ENCODE data around the gene ENPP5.

Gene ENPP5, protein sequence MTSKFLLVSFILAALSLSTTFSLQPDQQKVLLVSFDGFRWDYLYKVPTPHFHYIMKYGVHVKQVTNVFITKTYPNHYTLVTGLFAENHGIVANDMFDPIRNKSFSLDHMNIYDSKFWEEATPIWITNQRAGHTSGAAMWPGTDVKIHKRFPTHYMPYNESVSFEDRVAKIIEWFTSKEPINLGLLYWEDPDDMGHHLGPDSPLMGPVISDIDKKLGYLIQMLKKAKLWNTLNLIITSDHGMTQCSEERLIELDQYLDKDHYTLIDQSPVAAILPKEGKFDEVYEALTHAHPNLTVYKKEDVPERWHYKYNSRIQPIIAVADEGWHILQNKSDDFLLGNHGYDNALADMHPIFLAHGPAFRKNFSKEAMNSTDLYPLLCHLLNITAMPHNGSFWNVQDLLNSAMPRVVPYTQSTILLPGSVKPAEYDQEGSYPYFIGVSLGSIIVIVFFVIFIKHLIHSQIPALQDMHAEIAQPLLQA

DNA sequence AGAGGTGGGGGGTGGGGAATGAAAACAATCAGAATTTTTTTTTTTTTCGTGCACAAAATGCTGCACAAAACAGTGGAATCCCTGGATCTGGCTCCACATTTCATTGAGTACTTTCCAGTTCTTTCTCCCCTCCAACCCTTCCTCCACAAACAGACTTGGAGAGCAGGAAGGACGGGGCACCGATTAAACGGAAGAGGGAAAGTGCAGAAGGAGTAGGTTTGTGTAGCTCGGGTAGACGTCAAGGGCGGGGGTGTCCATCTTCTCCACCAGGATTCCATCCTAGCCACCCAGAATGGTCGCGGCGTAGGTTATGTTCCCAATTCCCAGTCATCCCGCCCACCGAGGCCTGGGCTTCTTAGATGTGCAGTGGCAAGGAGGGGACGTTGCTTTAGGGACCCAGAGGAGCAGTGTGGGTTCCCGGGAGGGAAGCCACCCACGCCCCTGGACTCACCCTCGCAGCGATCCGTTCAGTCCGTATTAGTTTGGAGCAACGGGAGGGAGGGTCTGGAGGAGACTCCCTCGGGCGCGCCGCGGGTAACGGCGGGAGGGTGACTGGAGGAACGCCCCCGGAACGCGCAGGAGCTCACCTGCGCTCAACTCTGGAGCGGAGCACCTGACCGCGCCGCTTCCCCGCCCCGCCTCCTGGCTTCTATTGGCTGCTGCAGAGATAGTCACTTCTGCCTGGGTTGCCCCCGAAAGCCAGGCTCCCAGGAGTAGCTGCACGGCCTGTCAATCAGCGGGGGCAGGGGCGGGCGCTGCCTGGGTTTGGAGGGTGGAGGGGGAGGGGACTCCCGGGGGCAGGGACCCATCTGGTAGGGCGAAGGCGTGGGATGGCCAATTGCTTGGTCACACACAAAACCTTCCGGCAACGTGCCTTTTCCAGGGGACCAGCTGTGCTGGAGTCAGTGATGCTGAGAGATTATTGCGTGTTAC lies at the start of gene ENPP5:
ENPP5 (minus strand) TSS at position 624 of the 933 bp plus-strand sequence. CDS start 2,718 bp downstream, outside the sequence.
- peak; percentile 44 to 48 for DNase-seq

DNA sequence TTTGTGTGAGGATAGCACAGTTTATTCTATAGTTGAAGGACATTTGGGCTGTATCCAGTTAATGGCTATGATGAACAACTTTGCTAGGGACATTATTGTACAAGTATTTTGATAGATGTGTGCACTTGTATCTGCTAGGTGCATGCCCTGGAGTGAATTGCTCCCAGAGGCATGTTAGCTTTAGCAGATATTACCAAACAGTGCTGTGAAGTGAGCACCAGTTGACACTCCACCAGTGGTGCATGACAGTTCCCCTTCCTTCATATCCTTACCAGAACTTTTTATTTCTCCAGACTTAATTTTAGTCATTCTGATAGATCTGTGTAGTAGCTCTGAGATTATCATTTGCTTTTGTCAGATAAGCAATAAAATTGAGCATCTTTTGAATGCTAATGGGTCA lies 48.9 kb upstream of the ENPP5 start:
- DNase-seq: no peak

DNA sequence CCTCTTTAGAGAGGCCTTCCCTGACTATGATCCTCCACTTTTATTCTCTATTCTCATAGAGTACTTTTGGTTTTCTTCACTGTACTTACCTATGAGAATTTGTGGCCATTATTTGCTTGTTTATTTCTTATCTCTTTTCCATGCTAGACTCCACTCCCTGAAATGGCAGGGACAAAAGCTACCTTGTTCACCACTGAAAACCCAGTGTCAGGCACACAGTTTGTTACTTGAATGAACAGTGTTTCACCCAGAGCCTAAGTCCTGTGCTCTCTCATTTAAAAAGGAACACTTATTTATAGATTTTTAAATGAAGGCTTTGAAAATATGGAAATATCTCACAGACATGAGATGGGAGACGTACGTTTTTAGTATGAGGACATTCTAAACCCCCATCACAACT lies 47.7 kb upstream of the ENPP5 start:
- no peak for DNase-seq

DNA sequence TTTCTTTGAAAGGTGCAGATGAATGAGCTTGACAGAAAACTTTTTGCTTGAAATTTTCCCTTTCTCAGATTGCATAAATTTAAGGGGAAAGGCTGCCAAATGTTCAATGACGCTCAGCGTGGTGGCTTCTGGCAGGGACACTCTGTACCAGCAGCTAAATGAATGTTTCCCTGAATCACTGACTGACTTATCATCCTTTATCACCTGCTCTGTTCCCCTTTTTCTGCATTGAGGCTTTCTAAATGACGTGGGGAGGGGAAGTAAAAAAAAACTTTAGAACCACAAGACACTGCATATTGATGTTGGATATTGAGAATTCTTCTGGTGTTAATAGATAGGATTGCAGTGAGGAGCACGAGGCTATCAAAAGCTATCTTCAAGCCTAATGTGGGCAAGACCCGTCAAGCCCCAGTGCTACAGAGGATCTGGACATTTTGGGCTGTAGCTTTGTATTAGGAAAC lies 46.9 kb upstream of the ENPP5 start:
- no peak for DNase-seq

DNA sequence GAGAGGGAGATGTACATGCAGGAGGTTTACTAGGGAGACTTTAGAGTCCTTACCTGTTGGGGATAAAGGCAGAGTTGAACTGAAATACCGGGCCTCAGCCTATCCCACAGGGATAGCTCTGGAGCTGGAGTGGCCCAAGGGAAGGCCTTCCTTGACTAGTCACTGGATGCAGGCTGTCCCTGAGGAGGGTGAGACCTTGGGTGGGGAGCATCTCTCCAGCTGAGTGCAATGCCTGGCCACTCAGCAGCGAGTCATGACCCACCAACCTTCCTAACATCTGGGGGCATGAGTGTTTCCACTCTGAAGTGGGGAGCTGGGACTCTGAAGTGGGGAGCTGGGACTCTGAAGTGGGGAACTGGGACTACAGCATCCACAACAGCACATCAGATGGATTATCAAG lies 46.1 kb upstream of the ENPP5 start:
- DNase-seq: no peak

DNA sequence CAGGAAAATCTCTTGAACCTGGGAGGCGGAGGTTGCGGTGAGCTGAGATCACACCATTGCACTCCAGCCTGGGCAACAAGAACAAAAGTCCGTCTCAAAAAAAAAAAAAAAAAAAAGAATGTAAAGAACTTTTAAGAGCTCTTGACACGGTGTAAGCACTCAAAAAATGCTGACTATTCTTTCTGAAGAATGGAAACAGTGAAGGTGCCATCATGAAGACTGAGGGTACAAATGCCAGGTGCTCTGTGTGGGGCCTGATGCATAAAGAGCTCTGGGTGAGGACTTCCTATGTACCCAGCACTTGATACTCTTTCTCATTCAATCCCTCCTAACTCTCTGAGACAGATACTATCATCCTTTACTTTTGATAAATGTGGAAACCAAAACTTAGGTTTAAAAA lies 45.0 kb upstream of the ENPP5 start:
- DNase-seq: no peak

DNA sequence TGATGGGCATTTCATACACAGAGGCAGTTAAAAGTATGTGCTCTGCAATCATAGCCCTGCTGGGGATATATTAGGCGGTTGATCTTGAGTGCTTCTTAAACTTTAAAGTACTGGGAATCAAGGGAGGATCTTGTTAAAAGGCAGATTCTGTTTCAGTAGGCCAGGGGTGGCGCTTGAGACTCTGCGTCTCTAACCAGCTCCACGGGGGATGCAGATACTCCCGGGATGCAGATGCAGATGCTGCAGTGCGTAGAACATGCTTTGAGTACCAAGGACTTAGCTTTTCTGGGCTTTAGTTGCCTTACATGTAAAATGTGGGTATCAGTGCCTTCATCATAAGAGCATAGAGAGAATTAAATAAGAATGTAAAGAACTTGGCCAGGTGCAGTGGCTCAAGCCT lies 44.4 kb upstream of the ENPP5 start:
- DNase-seq: no peak

DNA sequence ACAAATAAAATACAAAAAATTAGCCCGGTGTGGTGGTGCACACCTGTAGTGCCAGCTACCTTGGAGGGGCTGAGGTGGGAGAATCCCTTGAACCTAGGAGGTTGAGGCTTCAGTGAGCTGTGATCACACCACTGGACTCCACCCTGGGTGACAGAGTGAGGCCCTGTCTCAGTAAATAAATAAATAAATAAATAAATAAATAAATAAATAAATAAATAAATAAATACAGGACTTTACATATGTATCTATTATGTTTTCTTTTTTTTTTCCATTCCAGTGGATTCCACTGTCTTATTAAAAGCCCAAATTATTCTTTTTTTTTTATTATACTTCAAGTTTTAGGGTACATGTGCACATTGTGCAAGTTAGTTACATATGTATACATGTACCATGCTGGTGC lies 41.1 kb upstream of the ENPP5 start:
- no peak for DNase-seq

DNA sequence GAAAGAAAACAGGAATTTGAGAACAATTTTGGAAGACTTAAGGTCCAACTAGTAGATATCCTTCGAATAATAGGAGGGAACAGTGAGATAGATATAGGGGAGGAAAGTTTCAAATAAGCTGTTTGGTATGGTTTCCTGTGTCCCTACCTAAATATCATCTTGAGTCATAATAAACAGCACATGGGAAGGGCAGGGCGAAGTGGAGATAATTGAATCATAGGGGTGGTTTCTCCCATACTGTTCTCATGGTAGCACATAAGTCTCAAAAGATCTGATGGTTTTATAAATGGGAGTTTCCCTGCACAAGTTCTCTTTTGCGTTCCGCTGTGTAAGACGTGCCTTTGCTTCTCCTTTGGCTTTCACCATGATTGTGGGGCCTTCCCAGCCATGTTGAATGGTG lies 39.5 kb upstream of the ENPP5 start:
- no peak for DNase-seq

DNA sequence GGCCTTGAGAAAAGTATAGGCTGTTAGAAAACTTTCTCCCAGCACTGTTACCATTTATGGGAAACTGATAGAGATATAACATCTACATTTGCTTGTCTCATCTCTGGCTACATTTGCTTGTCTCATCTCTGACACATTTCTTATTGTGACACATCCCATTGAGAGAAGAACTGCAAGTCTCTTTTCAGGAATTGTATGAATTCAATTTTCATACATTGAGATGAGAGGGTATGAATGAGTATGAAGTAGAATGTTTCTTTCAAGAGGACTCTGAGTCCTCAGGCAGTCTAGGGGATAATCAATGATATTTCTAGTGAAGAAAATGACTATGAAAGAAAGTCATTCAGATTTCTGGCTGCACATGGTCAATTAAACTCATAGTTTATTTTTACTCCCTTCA lies 37.5 kb upstream of the ENPP5 start:
- no peak for DNase-seq

DNA sequence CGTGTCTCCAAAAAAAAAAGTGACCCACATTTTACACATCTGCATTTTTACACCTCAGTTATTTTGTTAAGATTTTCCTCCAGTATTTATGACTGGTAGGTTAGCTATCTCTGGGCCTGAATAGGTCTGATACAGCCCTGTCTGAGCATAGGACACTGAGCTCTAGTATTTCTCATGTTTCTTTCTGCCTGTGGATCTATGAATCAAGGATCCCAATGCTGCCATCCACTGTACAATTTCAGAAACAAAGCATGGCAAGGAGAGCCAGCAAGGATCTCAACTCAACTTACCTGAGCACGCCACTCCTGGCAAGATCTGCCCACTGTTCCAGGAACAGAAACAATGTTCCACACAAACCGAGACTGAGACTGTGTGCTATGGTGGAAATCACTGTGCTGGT lies 36.4 kb upstream of the ENPP5 start:
- DNase-seq: no peak

DNA sequence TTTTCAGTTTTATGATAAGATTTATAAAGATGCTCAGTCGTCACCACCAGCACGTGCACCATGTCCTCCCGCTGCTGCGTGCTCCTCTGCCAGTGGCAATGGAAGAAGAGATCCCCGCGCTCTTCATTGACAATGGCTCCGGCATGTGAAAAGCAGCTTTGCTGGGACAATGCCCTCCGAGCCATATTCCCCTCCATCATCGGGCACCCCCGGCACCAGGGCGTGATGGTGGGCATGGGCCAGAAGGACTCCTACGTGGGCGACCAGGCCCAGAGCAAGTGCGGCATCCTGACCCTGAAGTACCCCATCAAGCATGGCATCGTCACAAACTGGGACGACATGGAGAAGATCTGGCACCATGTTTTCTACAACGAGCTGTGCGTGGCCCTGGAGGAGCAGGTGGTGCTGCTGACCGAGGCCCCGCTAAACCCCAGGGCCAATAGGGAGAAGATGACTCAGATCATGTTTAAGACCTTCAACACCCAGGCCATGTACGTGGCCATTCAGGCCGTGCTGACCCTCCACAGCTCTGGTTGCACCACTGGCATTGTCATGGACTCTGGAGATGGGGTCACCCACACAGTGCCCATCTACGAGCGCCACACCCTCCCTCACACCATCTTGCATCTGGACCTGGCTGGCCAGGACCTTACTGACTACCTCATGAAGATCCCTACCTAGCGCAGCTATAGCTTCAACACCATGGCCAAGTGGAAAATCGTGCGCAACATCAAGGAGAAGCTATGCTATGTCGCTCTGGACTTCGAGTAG lies 34.3 kb upstream of the ENPP5 start:
- DNase-seq: no peak

DNA sequence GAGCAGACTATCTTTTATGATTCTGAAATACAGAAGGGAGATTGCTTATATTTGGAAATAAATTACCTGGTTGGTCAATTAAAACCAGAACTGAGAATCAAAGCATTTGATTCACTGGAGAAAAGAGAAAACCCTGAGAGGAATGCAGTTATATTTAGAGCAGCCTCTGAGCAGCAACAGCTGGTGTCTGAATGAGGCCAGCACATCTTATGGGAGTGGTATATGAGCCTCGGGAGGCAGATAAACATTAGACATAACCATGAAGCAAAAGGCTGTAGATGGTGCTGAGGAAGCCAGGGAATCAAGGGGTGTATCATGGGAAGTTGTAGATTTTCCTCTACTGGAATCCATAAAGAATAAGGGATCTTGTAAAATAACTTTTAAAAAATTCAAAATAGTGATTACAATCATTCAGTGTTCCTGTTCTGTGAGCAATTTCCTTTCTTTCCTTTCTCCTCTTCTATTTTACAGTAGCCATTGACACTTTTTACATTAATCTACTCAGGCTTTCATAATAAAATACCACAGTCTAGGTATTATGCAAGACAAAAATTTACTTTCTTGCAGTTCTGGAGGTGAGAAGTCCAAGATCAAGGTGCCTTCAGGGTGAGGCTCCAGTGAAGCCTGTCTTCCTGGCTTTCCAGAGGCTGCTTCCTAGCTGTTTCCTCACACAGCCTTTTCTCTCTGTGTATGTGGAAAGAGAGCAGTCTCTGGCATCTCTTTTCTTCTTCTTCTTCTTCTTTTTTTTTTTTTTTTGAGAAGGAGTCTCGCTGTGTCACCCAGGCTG lies 32.8 kb upstream of the ENPP5 start:
- no peak for DNase-seq

DNA sequence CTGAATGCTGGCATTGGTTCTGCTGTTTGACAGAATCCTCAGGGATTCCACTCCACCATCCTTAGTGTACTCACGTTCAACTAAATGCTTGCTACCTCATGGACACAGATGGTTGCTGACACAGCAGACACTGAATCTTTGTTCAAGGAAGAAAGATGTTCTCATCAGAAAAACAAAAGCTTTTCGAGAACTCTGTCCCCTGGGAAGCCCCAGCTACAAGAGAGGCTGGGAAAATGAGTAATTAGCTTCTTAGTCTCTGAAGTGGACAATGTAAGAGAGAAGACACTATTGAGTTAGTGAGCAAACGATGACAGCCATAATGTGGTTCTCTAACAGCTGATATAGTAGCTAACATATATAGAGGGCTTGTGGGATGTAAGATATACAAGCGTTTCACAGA lies 30.9 kb upstream of the ENPP5 start:
- no peak for DNase-seq

DNA sequence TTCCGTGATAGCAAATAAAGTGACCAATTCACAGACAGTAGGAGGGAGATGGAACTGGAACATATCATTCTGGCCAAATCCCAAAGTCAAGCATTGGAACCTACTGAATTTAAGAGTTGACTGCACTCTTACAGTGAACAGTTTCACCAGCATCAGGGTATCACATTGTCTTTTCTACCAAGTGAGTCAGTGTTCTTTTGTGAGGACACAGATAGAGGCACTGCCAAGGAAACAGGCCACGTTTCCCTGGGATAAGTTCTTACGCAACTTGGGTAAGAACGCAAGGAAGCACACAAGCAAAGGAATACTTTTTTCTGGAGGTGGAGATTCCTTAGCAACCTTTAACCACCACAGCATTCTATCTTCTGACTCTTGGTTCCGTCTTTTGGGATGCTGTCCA lies 28.6 kb upstream of the ENPP5 start:
- no peak for DNase-seq

DNA sequence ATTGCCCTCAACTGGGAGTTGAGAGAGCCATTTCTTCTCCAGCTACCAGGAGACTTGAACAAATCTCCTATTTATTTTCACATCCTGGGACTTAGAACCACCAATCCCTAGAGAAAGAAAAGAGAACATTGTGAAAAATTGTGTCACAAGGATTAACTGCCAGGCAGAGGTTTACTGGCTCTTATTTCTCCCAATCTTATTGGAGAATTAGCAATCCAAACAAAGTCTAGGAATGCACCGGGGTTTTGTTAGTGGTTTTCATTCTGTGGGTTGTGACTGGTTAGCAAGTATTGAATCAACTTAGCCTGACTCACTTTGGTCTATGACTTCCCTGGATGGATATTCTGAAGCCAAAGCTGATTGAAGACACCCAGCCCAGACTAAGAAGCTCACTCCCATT lies 21.2 kb upstream of the ENPP5 start:
- DNase-seq: no peak

DNA sequence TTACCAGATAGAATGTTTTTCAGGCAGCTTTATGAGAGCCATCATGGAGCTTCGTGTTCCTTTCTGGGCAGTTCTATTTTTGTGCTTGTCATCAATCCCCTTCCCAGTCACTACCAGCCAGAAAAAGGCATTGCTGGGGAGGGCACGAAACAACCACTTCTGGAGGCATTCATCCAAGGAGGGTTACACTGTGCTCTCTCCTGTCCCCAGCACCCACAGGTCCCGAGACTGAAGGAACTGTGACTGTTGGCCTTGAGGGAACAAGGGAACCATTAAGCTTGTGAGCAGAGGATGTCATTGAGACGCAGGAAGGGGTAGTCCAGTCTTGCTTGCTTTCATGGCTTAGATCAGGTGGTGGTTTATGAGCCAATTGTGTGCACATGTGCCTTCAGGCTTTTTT lies 20.1 kb upstream of the ENPP5 start:
- no peak for DNase-seq

DNA sequence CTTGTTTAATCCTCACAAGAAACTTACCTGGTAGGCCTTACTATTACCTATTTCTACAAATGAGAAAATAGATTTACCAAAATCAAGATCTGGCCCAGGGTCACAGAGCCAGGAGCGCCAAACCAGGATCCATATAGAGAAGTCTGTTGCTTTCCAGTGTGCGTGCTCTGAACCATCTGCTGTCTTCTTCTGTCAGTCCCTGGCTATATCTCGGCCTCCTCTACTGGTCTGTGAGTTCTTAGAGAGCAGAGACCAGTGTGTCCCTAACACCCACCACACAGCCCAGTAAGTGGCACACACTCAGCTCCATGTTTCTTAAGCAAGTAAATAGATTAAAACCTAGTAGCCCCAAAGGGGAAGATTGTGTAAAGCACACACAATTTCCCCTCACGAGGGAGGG lies 18.9 kb upstream of the ENPP5 start:
- DNase-seq: no peak

DNA sequence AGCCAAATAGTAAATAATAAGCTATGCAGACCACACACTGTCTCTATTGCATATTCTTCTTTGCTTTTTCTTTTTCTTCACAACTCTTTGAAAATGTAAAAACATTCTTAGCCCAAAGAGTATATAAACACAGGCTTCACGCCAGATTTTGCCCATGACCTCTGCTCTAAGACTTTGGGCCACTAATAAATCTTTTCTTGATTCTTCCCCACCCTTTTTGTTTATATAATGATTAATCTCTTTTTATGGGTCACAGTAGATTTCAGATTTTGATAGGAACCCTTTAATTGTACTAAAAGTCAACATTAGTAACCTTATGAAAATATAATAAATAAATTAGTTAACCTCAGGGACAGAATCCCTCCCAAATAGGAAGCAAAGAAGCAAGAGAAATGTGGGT lies 15.8 kb upstream of the ENPP5 start:
- DNase-seq: no peak

DNA sequence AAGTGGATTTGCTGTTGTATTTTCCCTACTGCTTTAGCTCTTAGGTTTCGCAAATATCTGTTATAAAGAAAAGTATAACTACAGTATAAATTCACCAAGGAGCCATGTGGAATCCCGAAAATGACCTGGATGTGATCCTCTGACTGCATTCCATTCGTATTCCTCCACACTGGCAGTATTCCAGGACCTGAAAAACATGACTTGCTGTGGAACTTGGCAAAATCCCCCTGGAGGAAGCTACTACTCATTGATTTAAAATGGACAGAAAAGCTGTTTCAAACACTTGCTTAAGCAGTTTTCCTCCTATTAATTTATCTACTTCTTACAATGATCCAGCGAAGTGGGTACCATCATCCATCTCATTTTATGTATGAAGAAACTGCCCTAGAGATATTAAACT lies 13.3 kb upstream of the ENPP5 start:
- DNase-seq: no peak

DNA sequence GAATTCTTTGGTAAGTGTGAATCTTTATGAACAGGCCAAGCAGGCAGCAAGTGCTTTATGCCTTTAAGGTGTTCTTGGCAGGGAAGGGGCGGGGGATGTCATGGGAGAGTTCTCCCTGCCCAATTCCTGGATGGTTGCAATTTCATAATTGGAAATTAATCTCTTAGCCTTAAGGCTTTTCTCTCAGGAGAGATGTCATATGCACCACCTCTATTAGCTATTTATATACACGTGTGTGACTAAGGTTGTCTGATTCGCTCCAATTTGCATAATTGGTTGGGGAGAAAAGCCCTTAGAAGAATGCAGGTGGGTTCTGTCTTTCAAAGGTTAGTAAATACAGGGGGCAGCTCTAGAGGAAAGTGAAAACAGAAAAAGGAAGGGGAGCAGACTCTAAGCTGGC lies 5.2 kb upstream of the ENPP5 start:
- DNase-seq: no peak

DNA sequence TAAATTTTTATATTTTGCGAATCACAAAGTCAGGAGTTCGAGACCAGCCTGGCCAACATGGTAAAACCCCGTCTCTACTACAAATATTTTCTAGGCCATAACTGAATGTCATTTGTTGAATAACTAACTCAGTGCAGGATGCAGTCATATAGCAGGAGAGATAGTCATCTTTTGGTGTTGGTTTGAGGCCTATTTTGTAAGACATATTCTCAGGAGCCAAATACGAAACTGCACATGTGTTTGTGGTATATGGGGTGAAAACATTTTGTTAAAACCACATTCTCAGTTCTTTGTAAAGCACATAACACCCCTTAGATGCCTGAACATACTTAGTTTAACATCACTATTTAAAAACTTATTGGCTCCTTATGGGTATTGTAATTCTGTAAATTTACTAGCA lies 4.7 kb upstream of the ENPP5 start:
- no peak for DNase-seq

Measured in activated CD4-positive, alpha-beta T cell treated with anti-CD3 and anti-CD28 coated beads, Interleukin-2, amount 50 U/mL, for 4 hours (primary cell).